Glomerular visceral epithelial cell (primary cell): Measurements from ENCODE around the gene SLC35B2.
A peak's percentile ranks its signal among the peaks of the same experiment; 100 is the strongest.

Experiments
- DNase-seq: peaks from one replicate; pipeline ENCODE4 v3.0.0-alpha.2; 2016; ENCODE audit errors: extremely low spot score

SLC35B2 gene

GRCh38 chr6:44268095-44268628 lies 10.8 kb upstream of the SLC35B2 start:
- peak; percentile 59 for DNase-seq

- no peak for DNase-seq
Measured at GRCh38 chr6:44267252-44267651, 9.9 kb upstream of the SLC35B2 start.

GRCh38 chr6:44266347-44266746 lies 9.0 kb upstream of the SLC35B2 start:
- DNase-seq: no peak

- no peak for DNase-seq
Measured at GRCh38 chr6:44265722-44266233, 8.4 kb upstream of the SLC35B2 start.

GRCh38 chr6:44265007-44265721 lies 7.8 kb upstream of the SLC35B2 start, which contains the start of gene NFKBIE:
Gene NFKBIE, minus strand, starts transcription at chr6:44265551. Its CDS starts 205 bp downstream, at chr6:44265346.
- DNase-seq: peak; percentile 96

- no peak for DNase-seq
Measured at GRCh38 chr6:44264154-44265006, 7.1 kb upstream of the SLC35B2 start.

- DNase-seq: peak; percentile 65
Measured at GRCh38 chr6:44263354-44264100, 6.2 kb upstream of the SLC35B2 start.

GRCh38 chr6:44262467-44263353 lies 5.4 kb upstream of the SLC35B2 start:
- DNase-seq: no peak

GRCh38 chr6:44261581-44261980 lies 4.3 kb upstream of the SLC35B2 start:
- DNase-seq: no peak

- no peak for DNase-seq
Measured at GRCh38 chr6:44260451-44261297, 3.3 kb upstream of the SLC35B2 start.

- no peak for DNase-seq
Measured at GRCh38 chr6:44260011-44260410, 2.7 kb upstream of the SLC35B2 start.

GRCh38 chr6:44258921-44259320 lies 1.6 kb upstream of the SLC35B2 start:
- no peak for DNase-seq

- DNase-seq: no peak
Measured at GRCh38 chr6:44258325-44258863, 1.1 kb upstream of the SLC35B2 start.

- DNase-seq: no peak
Measured at GRCh38 chr6:44257753-44258324, 511 bp upstream of the SLC35B2 start.

GRCh38 chr6:44256775-44257024 lies 628 bp downstream of the SLC35B2 start:
- DNase-seq: no peak

GRCh38 chr6:44255871-44256774 lies 1.2 kb downstream of the SLC35B2 start:
- DNase-seq: peak; percentile 33

- peak; percentile 40 for DNase-seq
Measured at GRCh38 chr6:44255105-44255808, 2.1 kb downstream of the SLC35B2 start.
